IMR-90 (cell line): Measurements from ENCODE around the gene BARD1. TPM values are rescaled to one million over a fixed set of nuclear protein-coding genes. Genes with fewer than 3 reads are reported as not detected.

Source experiments
- ATAC-seq: fragments of 200-7000 bp; cut with Tn5 transposase; 2 replicates; pipeline ENCODE4 v1.9.1; 2020; ENCODE audit warnings: low read depth, mild to moderate bottlenecking, moderate library complexity
- BruUV-seq: library from RNA; stranded (reverse); fragments of 400-500 nt; replicated peaks from 2 replicates; lab custom pipeline; 2021; lab: Mats Ljungman, UMichigan
- CTCF ChIA-PET: fragments of 300-600 bp; formaldehyde crosslinking; extraction: SDS; loops from one replicate; lab custom pipeline; 2021; ENCODE audit warnings: antibody characterized with exemption; lab: Yijun Ruan, JAX
- POLR2A ChIA-PET: fragments of 300-600 bp; sonication (Branson Sonifier 250); formaldehyde crosslinking; loops from one replicate; lab custom pipeline; 2022; ENCODE audit warnings: antibody characterized with exemption; ENCODE audit not compliant: unreplicated experiment; lab: Charles Lee
- DNase-seq: peaks from one replicate; pipeline ENCODE4 v3.0.0; 2013
- H2AFZ ChIP-seq: replicated peaks from 2 replicates; pipeline ENCODE3; 2013; ENCODE audit warnings: low read length, mild to moderate bottlenecking; ENCODE audit not compliant: poor library complexity
- H2AK5ac ChIP-seq: 2 replicates; pipeline ENCODE4 v1.6.1; 2013; ENCODE audit warnings: low read depth, low read length, inconsistent platforms
- H2AK9ac ChIP-seq: replicated peaks from 2 replicates; pipeline ENCODE3; 2013; ENCODE audit warnings: mild to moderate bottlenecking, low read depth, low read length, moderate library complexity; ENCODE audit not compliant: poor library complexity
- H2BK120ac ChIP-seq: 2 replicates; pipeline ENCODE4 v1.6.1; 2013; ENCODE audit warnings: low read depth, low read length, inconsistent platforms
- H2BK15ac ChIP-seq: 3 replicates; pipeline ENCODE4 v1.6.1; 2013; ENCODE audit warnings: low read depth, low read length, inconsistent platforms
- H2BK20ac ChIP-seq: 2 replicates; pipeline ENCODE4 v1.6.1; 2013; ENCODE audit warnings: low read depth, mild to moderate bottlenecking, inconsistent platforms, low read length, moderate library complexity
- H2BK5ac ChIP-seq: 2 replicates; pipeline ENCODE4 v1.6.1; 2013; ENCODE audit warnings: mild to moderate bottlenecking, low read depth, low read length, inconsistent platforms; ENCODE audit not compliant: poor library complexity, severe bottlenecking
- H3K14ac ChIP-seq: replicated peaks from 2 replicates; pipeline ENCODE4 v1.6.1; 2013; ENCODE audit warnings: low read depth, low read length, inconsistent platforms
- H3K18ac ChIP-seq: 2 replicates; pipeline ENCODE4 v1.6.1; 2013; ENCODE audit warnings: low read depth, low read length, control low read depth
- H3K23ac ChIP-seq: 2 replicates; pipeline ENCODE4 v1.6.1; 2013; ENCODE audit warnings: low read depth, low read length, inconsistent platforms
- H3K27ac ChIP-seq: 2 replicates; pipeline ENCODE4 v1.5.1; 2013; ENCODE audit warnings: mild to moderate bottlenecking, control low read depth, low read length; ENCODE audit not compliant: insufficient read depth
- H3K27me3 ChIP-seq: 2 replicates; pipeline ENCODE4 v1.6.1; 2013; ENCODE audit warnings: low read length; ENCODE audit not compliant: control insufficient read depth, insufficient read depth
- H3K36me3 ChIP-seq: 2 replicates; pipeline ENCODE4 v1.6.1; 2013; ENCODE audit warnings: low read length, mixed read lengths; ENCODE audit not compliant: control insufficient read depth, insufficient read depth
- H3K4ac ChIP-seq: 2 replicates; pipeline ENCODE4 v1.6.1; 2013; ENCODE audit warnings: low read depth, low read length, inconsistent platforms
- H3K4me1 ChIP-seq: 2 replicates; pipeline ENCODE4 v1.6.1; 2013; ENCODE audit warnings: low read length, mixed read lengths; ENCODE audit not compliant: control insufficient read depth, insufficient read depth
- H3K4me2 ChIP-seq: 2 replicates; pipeline ENCODE4 v1.6.1; 2013; ENCODE audit warnings: low read depth, mild to moderate bottlenecking, control low read depth, low read length, moderate library complexity
- H3K4me3 ChIP-seq: 2 replicates; pipeline ENCODE4 v1.5.1; 2013; ENCODE audit warnings: low read depth, mild to moderate bottlenecking, control low read depth, low read length, moderate library complexity; ENCODE audit not compliant: insufficient read depth
- H3K56ac ChIP-seq: 2 replicates; pipeline ENCODE4 v1.6.1; 2013; ENCODE audit warnings: low read length, inconsistent platforms; ENCODE audit not compliant: insufficient read depth; ENCODE audit errors: extremely low read depth
- H3K79me1 ChIP-seq, 2 experiments: 2 replicates each; pipeline ENCODE4 v1.6.1; 2013; ENCODE audit warnings: low read length in 2 of 2, inconsistent platforms in 1 of 2, low read depth in 1 of 2
- H3K9ac ChIP-seq: 2 replicates; pipeline ENCODE4 v1.6.1; 2013; ENCODE audit warnings: low read depth, low read length, control low read depth
- H3K9me1 ChIP-seq: 2 replicates; pipeline ENCODE4 v1.6.1; 2013; ENCODE audit warnings: low read length, inconsistent platforms; ENCODE audit not compliant: insufficient read depth
- H3K9me3 ChIP-seq: 2 replicates; pipeline ENCODE4 v1.6.1; 2013; ENCODE audit warnings: low read length; ENCODE audit not compliant: control insufficient read depth, insufficient read depth
- H4K20me1 ChIP-seq: 2 replicates; pipeline ENCODE4 v1.6.1; 2013; ENCODE audit warnings: low read length, inconsistent platforms; ENCODE audit not compliant: insufficient read depth
- H4K5ac ChIP-seq: 2 replicates; pipeline ENCODE4 v1.6.1; 2013; ENCODE audit warnings: mild to moderate bottlenecking, low read depth, low read length, control low read depth
- H4K8ac ChIP-seq, 2 experiments: 2 replicates each; pipeline ENCODE4 v1.6.1; 2013; ENCODE audit warnings: low read depth in 2 of 2, low read length in 2 of 2, control low read depth in 1 of 2, inconsistent platforms in 1 of 2
- H4K91ac ChIP-seq: 2 replicates; pipeline ENCODE4 v1.6.1; 2013; ENCODE audit warnings: low read depth, low read length, inconsistent platforms; ENCODE audit not compliant: insufficient read depth
- NFE2L2 ChIP-seq: fragments of 150-350 bp; IDR thresholded peaks from 2 replicates; pipeline ENCODE4 v1.6.1; 2016; ENCODE audit warnings: low read depth, mild to moderate bottlenecking, low read length
- SMC3 ChIP-seq: fragments of 150-350 bp; IDR thresholded peaks from 2 replicates; pipeline ENCODE4 v1.6.1; 2016; ENCODE audit warnings: low read depth, mild to moderate bottlenecking, antibody characterized with exemption, low read length, moderate library complexity
- WGBS, 2 experiments: methylation state at CpG; one replicate each; pipeline versions ENCODE4 v1.1.5 to v1.1.7; 2013; ENCODE audit warnings: missing lambda C conversion rate in 2 of 2; ENCODE audit not compliant: insufficient read length in 1 of 2; ENCODE audit errors: extremely low coverage in 2 of 2; 5-methylcytosine and 5-hydroxymethylcytosine counted together
- dilution Hi-C: fragments of 300-500 bp; cut with HindIII; formaldehyde crosslinking; loops from one replicate; pipeline ENCODE4 v1.14.3; 2018; ENCODE audit warnings: low sequenced_read_pairs; ENCODE audit not compliant: unreplicated experiment
- in situ Hi-C: fragments of 300-500 bp; cut with MboI; formaldehyde crosslinking; loops from 3 replicates; pipeline ENCODE4 v1.14.3; 2019; ENCODE audit warnings: low sequenced_read_pairs, inconsistent platforms, mixed read lengths
- intact Hi-C: fragments of 100-400 bp; cut with micrococcal nuclease; formaldehyde crosslinking; loops from 2 replicates; pipeline ENCODE4 v1.10.0; 2022
- polyA plus RNA-seq, 3 experiments: library from polyadenylated mRNA; depleted of rRNA; stranded (reverse); fragments of >200 nt; gene quantifications; 2 replicates each; pipeline ENCODE4 v1.2.3, GENCODE V29; 2012; ENCODE audit warnings: low replicate concordance in 1 of 3
- total RNA-seq: library from RNA; depleted of rRNA; stranded (reverse); fragments of >200 nt; gene quantifications from 2 replicates; pipeline ENCODE4 v1.2.3, GENCODE V29; 2012
- TF ChIP-seq, protein P1 (sequence below): fragments of 150-350 bp; IDR thresholded peaks from 2 replicates; pipeline ENCODE4 v1.6.1; 2017; ENCODE audit warnings: mild to moderate bottlenecking, antibody characterized with exemption, low read length, low read depth

Gene BARD1
- total and polyA plus RNA-seq, 2 of the 4 experiments (the other 2 are of a cell fraction) = 3.1 to 34.6 TPM

DNA sequence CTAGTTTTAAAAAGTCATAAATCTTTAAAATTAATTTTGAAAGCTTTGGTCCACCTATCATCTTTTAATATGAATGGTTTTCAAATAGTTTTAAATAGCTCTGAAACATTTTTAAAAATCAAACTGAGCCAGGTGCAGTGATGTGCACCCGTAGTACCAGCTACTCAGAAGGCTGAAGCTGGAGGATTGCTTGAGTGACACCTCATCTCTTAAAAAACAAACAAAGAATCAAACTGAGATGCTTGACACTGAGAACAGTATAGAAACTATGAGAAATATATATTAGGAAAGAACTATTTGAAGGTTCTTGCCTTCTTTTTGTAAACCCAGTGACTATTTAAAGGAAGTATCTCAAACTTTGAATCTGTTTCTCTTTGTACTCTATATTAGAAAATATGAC lies 67.4 kb downstream of the BARD1 start:
- Histone ChIP-seq H2AFZ (no peak overlapping the region), H3K23ac (no peak overlapping the region), H4K8ac (no peak overlapping the region), H3K27ac (no peak overlapping the region), H3K27me3 (no peaks in the 10 kb centered on the region), H2BK5ac (no peak overlapping the region), H3K9me3 (no peaks in the 10 kb centered on the region), H2BK15ac (no peak overlapping the region), H4K20me1 (no peaks in the 10 kb centered on the region), H3K14ac (no peak overlapping the region), H3K4ac (no peak overlapping the region), H3K4me3 (no peak overlapping the region), H3K18ac (no peak overlapping the region), H3K9ac (no peak overlapping the region), H3K4me1 (0 out of 2 replicates have a peak, but pooled peaks cover 2% of the 10 kb centered on the region), H4K5ac (no peak overlapping the region), H3K56ac (no peak overlapping the region), H4K91ac (no peak overlapping the region), H3K9me1 (no peaks in the 10 kb centered on the region), H3K4me2 (no peak overlapping the region), H3K79me1 (peaks cover 2 to 3% of the 10 kb centered on the region in 2 experiments; a peak in 1 of 4 replicates), H3K36me3 (no peaks in the 10 kb centered on the region), H2BK20ac (no peak overlapping the region), H2AK9ac (no peak overlapping the region), H2BK120ac (no peak overlapping the region), H2AK5ac (no peak overlapping the region)
- no TSS peak for BruUV-seq
- intact Hi-C loops (loop anchor here (5.0 kb wide), 1 partner anchor 65 kb away; the partner anchor contains the start of gene BARD1), dilution Hi-C loops (no loop called here), in situ Hi-C loops (no loop called here)
- DNase-seq = no peak
- ChIA-PET POLR2A (no interaction called here), CTCF (no interaction called here)
- no CpG with 5 or more reads among the region's 1 CpG for whole genome bisulfite sequencing, 2 experiments
- TF ChIP-seq SMC3 (no peak), NFE2L2 (no peak)
- TF ChIP-seq, protein P1, sequence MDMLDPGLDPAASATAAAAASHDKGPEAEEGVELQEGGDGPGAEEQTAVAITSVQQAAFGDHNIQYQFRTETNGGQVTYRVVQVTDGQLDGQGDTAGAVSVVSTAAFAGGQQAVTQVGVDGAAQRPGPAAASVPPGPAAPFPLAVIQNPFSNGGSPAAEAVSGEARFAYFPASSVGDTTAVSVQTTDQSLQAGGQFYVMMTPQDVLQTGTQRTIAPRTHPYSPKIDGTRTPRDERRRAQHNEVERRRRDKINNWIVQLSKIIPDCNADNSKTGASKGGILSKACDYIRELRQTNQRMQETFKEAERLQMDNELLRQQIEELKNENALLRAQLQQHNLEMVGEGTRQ = no peak
- no peak for ATAC-seq
